ENCODE results near the gene ATP2B2. TPM values are rescaled to one million over a fixed set of nuclear protein-coding genes. Genes with fewer than 3 reads are reported as not detected.

The ATP2B2 gene
- total RNA-seq, 1 experiment from 2014 or later = not detected

DNA sequence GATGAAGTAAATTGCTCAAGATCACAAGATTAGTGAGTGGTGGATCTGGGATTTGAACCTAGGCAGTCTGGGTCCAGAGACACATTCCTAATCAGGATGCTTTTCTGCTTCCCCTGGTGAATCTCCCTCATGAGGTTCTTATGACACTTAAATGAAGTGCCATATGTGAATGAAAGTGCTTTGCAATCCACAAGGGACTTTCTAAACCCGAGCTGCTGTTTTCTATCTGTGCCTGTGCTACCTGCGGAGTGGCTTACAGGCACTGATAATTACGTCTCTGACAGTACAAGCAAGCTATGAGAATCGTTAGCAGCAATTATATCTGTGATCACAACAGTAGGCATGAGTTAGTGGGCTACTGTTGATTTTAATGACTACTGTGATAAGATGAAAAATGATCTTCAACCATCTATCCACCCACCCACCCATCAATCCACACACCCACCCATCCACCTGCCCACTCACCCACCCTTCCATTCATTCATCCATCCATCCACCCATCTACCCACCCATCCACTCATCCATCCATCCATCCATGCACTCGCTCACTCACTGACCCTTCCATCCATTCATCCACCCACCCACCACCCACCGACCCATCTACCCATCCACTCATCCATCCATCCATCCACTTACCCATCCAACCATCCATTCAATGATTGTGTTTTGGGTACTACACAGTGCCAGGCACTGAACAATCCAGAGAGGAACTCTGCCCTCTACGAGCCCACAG, 51.8 kb downstream of the ATP2B2 start:
- Histone ChIP-seq H3K4me1 (no peaks in the 10 kb centered on the region), H3K36me3 (ENCODE audit: control insufficient read depth, insufficient read depth, low read length) (no peaks in the 10 kb centered on the region), H3K27me3 (replicated peaks; ENCODE audit: control insufficient read depth, insufficient read depth, low read length) (no peaks in the 10 kb centered on the region), H3K4me3 (ENCODE audit: low read depth, low read length) (no peak overlapping the region), H3K9me3 (no peaks in the 10 kb centered on the region)
- no peak overlapping the region for H3K4me3 Mint-ChIP-seq (ENCODE audit: unreplicated experiment)
- TF ChIP-seq CTCF (IDR thresholded peaks at IDR 0.05; ENCODE audit: insufficient read depth in 1 of 2, low read depth in 1 of 2, low read length in 1 of 2, severe bottlenecking in 1 of 2, unreplicated experiment in 1 of 2) = no peak
- no peaks in the 10 kb centered on the region for H3K36me3 Mint-ChIP-seq (ENCODE audit: insufficient read depth, unreplicated experiment)
- ChIA-PET CTCF (no interaction called here), POLR2A (no interaction called here)
- no peak overlapping the region for H3K27ac Mint-ChIP-seq (ENCODE audit: unreplicated experiment)
- intact Hi-C loops (cut with micrococcal nuclease; ENCODE audit: unreplicated experiment) = no loop called here
- DNase-seq = no peak
- no peaks in the 10 kb centered on the region for H3K9me3 Mint-ChIP-seq (ENCODE audit: unreplicated experiment)
- no peaks in the 10 kb centered on the region for H3K4me1 Mint-ChIP-seq (ENCODE audit: low read depth, unreplicated experiment)
- BruUV-seq (replicated peaks) = no TSS peak
- H3K27me3 Mint-ChIP-seq (ENCODE audit: insufficient read depth, unreplicated experiment) = peaks cover 15% of the 10 kb centered on the region

- CTCF ChIA-PET = no interaction called here
- intact Hi-C loops (cut with micrococcal nuclease; ENCODE audit: unreplicated experiment) = no loop called here
- Mint-ChIP-seq H3K36me3 (ENCODE audit: insufficient read depth, unreplicated experiment) (no peaks in the 10 kb centered on the region), H3K9me3 (ENCODE audit: unreplicated experiment) (no peaks in the 10 kb centered on the region), H3K27me3 (ENCODE audit: insufficient read depth, unreplicated experiment) (peaks cover 17% of the 10 kb centered on the region), H3K4me3 (ENCODE audit: unreplicated experiment) (no peak overlapping the region), H3K27ac (ENCODE audit: unreplicated experiment) (no peak overlapping the region), H3K4me1 (ENCODE audit: low read depth, unreplicated experiment) (no peaks in the 10 kb centered on the region)
- no peak for TF ChIP-seq CTCF (IDR thresholded peaks at IDR 0.05; ENCODE audit: insufficient read depth in 1 of 2, low read depth in 1 of 2, low read length in 1 of 2, severe bottlenecking in 1 of 2, unreplicated experiment in 1 of 2)
- Histone ChIP-seq H3K4me1 (no peaks in the 10 kb centered on the region), H3K9me3 (no peaks in the 10 kb centered on the region), H3K27me3 (replicated peaks; ENCODE audit: control insufficient read depth, insufficient read depth, low read length) (no peaks in the 10 kb centered on the region; the same call in none of the 2 replicates), H3K36me3 (ENCODE audit: control insufficient read depth, insufficient read depth, low read length) (no peaks in the 10 kb centered on the region), H3K4me3 (ENCODE audit: low read depth, low read length) (no peak overlapping the region)
- POLR2A ChIA-PET = no interaction called here
- DNase-seq = no peak
- no TSS peak for BruUV-seq (replicated peaks)
These were observed 54.6 kb downstream of the ATP2B2 start for GRCh38 chr3:10450494-10451440.

- Mint-ChIP-seq H3K27ac (ENCODE audit: unreplicated experiment) (no peak overlapping the region), H3K4me3 (ENCODE audit: unreplicated experiment) (no peak overlapping the region), H3K4me1 (ENCODE audit: low read depth, unreplicated experiment) (no peaks in the 10 kb centered on the region), H3K36me3 (ENCODE audit: insufficient read depth, unreplicated experiment) (no peaks in the 10 kb centered on the region), H3K27me3 (ENCODE audit: insufficient read depth, unreplicated experiment) (peaks cover 24% of the 10 kb centered on the region), H3K9me3 (ENCODE audit: unreplicated experiment) (no peaks in the 10 kb centered on the region)
- CTCF ChIA-PET = no interaction called here
- no peaks in the 10 kb centered on the region for H3K9me3 ChIP-seq
- H3K4me3 ChIP-seq (ENCODE audit: low read depth, low read length) = no peak overlapping the region
- H3K4me1 ChIP-seq = no peaks in the 10 kb centered on the region
- no peak for TF ChIP-seq CTCF (IDR thresholded peaks at IDR 0.05; ENCODE audit: insufficient read depth in 1 of 2, low read depth in 1 of 2, low read length in 1 of 2, severe bottlenecking in 1 of 2, unreplicated experiment in 1 of 2)
- DNase-seq = no peak
- BruUV-seq (replicated peaks) = no TSS peak
- intact Hi-C loops (cut with micrococcal nuclease; ENCODE audit: unreplicated experiment) = no loop called here
- H3K27me3 ChIP-seq (replicated peaks; ENCODE audit: control insufficient read depth, insufficient read depth, low read length) = no peaks in the 10 kb centered on the region; the same call in none of the 2 replicates
- no peaks in the 10 kb centered on the region for H3K36me3 ChIP-seq (ENCODE audit: control insufficient read depth, insufficient read depth, low read length)
- POLR2A ChIA-PET = no interaction called here
These were observed 56.0 kb downstream of the ATP2B2 start for GRCh38 chr3:10449436-10449835.
